Glutamatergic neuron (in vitro differentiated cells): ENCODE data around the gene ARHGAP24. TPM values are rescaled to one million over a fixed set of nuclear protein-coding genes. Genes with fewer than 3 reads are reported as not detected.

Source experiments
- DNase-seq: peaks from one replicate; pipeline ENCODE4 v3.0.0; 2022
- H3K27ac Mint-ChIP-seq: one replicate; pipeline ENCODE4 v1.8.0; 2020; ENCODE audit warnings: mild to moderate bottlenecking, mixed read lengths, inconsistent platforms; ENCODE audit not compliant: unreplicated experiment
- H3K27me3 Mint-ChIP-seq: one replicate; pipeline ENCODE4 v1.8.0; 2020; ENCODE audit warnings: mild to moderate bottlenecking, moderate library complexity, mixed read lengths, inconsistent platforms; ENCODE audit not compliant: unreplicated experiment
- H3K36me3 Mint-ChIP-seq: one replicate; pipeline ENCODE4 v1.8.0; 2020; ENCODE audit warnings: mild to moderate bottlenecking, mixed read lengths, inconsistent platforms; ENCODE audit not compliant: unreplicated experiment
- H3K4me1 Mint-ChIP-seq: one replicate; pipeline ENCODE4 v1.8.0; 2020; ENCODE audit warnings: mild to moderate bottlenecking, low read depth, mixed read lengths, inconsistent platforms; ENCODE audit not compliant: unreplicated experiment
- H3K4me3 Mint-ChIP-seq: one replicate; pipeline ENCODE4 v1.8.0; 2020; ENCODE audit warnings: mild to moderate bottlenecking, mixed read lengths, inconsistent platforms; ENCODE audit not compliant: unreplicated experiment
- H3K9me3 Mint-ChIP-seq: one replicate; pipeline ENCODE4 v1.8.0; 2020; ENCODE audit warnings: mild to moderate bottlenecking, moderate library complexity, mixed read lengths, inconsistent platforms; ENCODE audit not compliant: unreplicated experiment
- CTCF ChIP-seq: fragments of 200-600 bp; sonication (generic); IDR thresholded peaks from one replicate; pipeline ENCODE4 v1.5.0; 2021; ENCODE audit not compliant: partially characterized antibody, unreplicated experiment
- total RNA-seq: library from RNA; stranded (reverse); fragmentation: NEBNext Ultra II Directional; extraction: Animal tissue kit (Norgen Biotek cat#: 25700); gene quantifications from one replicate; pipeline ENCODE4 v1.2.1, GENCODE V29; 2021; ENCODE audit not compliant: unreplicated experiment

Gene ARHGAP24
- total RNA-seq, 1 donor from 2014 or later = 1.6 TPM

- Mint-ChIP-seq H3K9me3 (peaks cover 4% of the 10 kb centered on the region), H3K4me3 (no peak overlapping the region), H3K36me3 (no peaks in the 10 kb centered on the region), H3K27ac (no peak overlapping the region), H3K27me3 (no peaks in the 10 kb centered on the region), H3K4me1 (peaks cover 9% of the 10 kb centered on the region)
- no peak for TF ChIP-seq CTCF
- no peak for DNase-seq
Observed at GRCh38 chr4:85738721-85739120, 263.8 kb downstream of the ARHGAP24 start.

- H3K9me3 Mint-ChIP-seq = peaks cover 4% of the 10 kb centered on the region
- H3K27me3 Mint-ChIP-seq = no peaks in the 10 kb centered on the region
- H3K4me3 Mint-ChIP-seq = no peak overlapping the region
- no peaks in the 10 kb centered on the region for H3K36me3 Mint-ChIP-seq
- H3K4me1 Mint-ChIP-seq = peaks cover 9% of the 10 kb centered on the region
- no peak for DNase-seq
- H3K27ac Mint-ChIP-seq = no peak overlapping the region
- no peak for TF ChIP-seq CTCF
Observed at GRCh38 chr4:85740431-85740861, 265.5 kb downstream of the ARHGAP24 start.

- Mint-ChIP-seq H3K4me3 (no peak overlapping the region), H3K9me3 (peaks cover 4% of the 10 kb centered on the region), H3K27ac (no peak overlapping the region), H3K36me3 (no peaks in the 10 kb centered on the region), H3K4me1 (peaks cover 9% of the 10 kb centered on the region), H3K27me3 (no peaks in the 10 kb centered on the region)
- DNase-seq = no peak
- TF ChIP-seq CTCF = no peak
Observed at GRCh38 chr4:85741381-85741780, 266.4 kb downstream of the ARHGAP24 start.

GRCh38 chr4:85741921-85742591 is 267.1 kb downstream of the ARHGAP24 start:
- no peak overlapping the region for H3K4me3 Mint-ChIP-seq
- TF ChIP-seq CTCF = no peak
- H3K27ac Mint-ChIP-seq = peak overlapping the region; percentile 85
- no peaks in the 10 kb centered on the region for H3K27me3 Mint-ChIP-seq
- no peaks in the 10 kb centered on the region for H3K36me3 Mint-ChIP-seq
- peaks cover 9% of the 10 kb centered on the region for H3K4me1 Mint-ChIP-seq
- peak; percentile 32 for DNase-seq
- peaks cover 4% of the 10 kb centered on the region for H3K9me3 Mint-ChIP-seq

GRCh38 chr4:85744950-85745349 is 270.0 kb downstream of the ARHGAP24 start:
- H3K27me3 Mint-ChIP-seq = no peaks in the 10 kb centered on the region
- no peak overlapping the region for H3K27ac Mint-ChIP-seq
- no peak for DNase-seq
- no peak overlapping the region for H3K4me3 Mint-ChIP-seq
- H3K4me1 Mint-ChIP-seq = peaks cover 9% of the 10 kb centered on the region
- TF ChIP-seq CTCF = no peak
- H3K9me3 Mint-ChIP-seq = peaks cover 4% of the 10 kb centered on the region
- no peaks in the 10 kb centered on the region for H3K36me3 Mint-ChIP-seq
